ENCODE measurements around the gene CBARP.

DNA sequence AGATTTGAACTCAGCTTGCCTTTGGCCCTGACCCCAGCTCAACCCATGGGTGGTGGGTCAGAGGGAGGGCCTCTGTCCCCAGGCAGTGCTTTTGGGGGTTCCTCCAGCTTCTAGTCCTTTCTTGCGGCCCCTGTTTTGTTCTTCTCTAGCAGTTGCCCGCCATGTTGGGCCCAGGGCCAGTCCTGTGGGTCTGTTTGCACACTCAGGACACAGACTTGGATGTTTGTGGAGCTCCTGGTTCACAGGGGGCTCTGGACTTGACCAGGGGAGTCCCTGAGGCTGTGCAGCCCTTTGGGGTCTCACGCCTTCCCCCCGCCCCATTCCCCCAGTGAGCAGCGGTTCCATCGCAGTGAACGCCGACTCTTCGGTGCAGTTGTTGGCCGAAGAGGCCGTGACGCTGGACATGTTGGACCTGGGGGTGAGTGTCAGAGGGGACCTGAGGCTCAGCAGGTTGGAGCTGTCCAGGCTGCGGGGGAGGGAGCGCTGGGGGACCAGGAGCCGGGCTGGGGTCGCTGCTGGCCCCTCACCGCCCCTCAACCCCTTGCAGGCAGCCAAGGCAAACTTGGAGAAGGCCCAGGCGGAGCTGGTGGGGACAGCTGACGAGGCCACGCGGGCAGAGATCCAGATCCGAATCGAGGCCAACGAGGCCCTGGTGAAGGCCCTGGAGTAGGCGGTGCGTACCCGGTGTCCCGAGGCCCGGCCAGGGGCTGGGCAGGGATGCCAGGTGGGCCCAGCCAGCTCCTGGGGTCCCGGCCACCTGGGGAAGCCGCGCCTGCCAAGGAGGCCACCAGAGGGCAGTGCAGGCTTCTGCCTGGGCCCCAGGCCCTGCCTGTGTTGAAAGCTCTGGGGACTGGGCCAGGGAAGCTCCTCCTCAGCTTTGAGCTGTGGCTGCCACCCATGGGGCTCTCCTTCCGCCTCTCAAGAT, 6.2 kb upstream of the CBARP start:
- TF ChIP-seq CTCF (IDR thresholded peaks at IDR 0.05 in 2 of 3, conservative IDR thresholded peaks at IDR 0.05 in 1 of 3; ENCODE audit: borderline replicate concordance in 1 of 3, insufficient read depth in 1 of 3, low read depth in 2 of 3, low read length in 2 of 3) (peak in 2 of 3 experiments; percentile 90 to 92; a peak in 4 of 6 replicates), EZH2 (IDR thresholded peaks at IDR 0.05) (no peak), MAX (IDR thresholded peaks at IDR 0.05) (no peak), POLR2AphosphoS5 (IDR thresholded peaks at IDR 0.05; ENCODE audit: low read depth, low read length) (0 out of 2 replicates have a peak, but pooled peaks have one; percentile 8), ZNF274 (IDR thresholded peaks at IDR 0.05; ENCODE audit: low read depth, low read length) (no peak), POLR2A (IDR thresholded peaks at IDR 0.05; ENCODE audit: borderline replicate concordance, extremely low read depth, insufficient read depth, insufficient read length) (no peak), CBX3 (IDR thresholded peaks at IDR 0.05; ENCODE audit: low read depth) (no peak), EGR1 (IDR thresholded peaks at IDR 0.05; ENCODE audit: low read depth) (no peak)
